CD4-positive, alpha-beta T cell (primary cell): Measurements from ENCODE around the gene PHETA1. TPM values are rescaled to one million over a fixed set of nuclear protein-coding genes. Genes with fewer than 3 reads are reported as not detected.
A peak's percentile ranks its signal among the peaks of the same experiment; 100 is the strongest.

Source experiments
- ATAC-seq: fragments of 200-7000 bp; cut with Tn5 transposase; one replicate; pipeline ENCODE4 v1.10.0; 2022; ENCODE audit warnings: mild to moderate bottlenecking; ENCODE audit not compliant: poor library complexity
- CTCF ChIA-PET: fragments of 350-600 bp; sonication (Branson Sonifier 250); formaldehyde crosslinking; loops from one replicate; lab custom pipeline; 2021; ENCODE audit warnings: antibody characterized with exemption, inconsistent platforms; lab: Charles Lee
- POLR2A ChIA-PET: fragments of 350-600 bp; sonication (Branson Sonifier 250); formaldehyde crosslinking; loops from one replicate; lab custom pipeline; 2021; ENCODE audit warnings: antibody characterized with exemption, inconsistent platforms; lab: Charles Lee
- DNase-seq, 14 experiments: peaks; one replicate each; pipeline ENCODE4 v3.0.0-alpha.2; 2013 to 2020; ENCODE audit warnings: mixed read lengths in 2 of 14
- H3K27ac ChIP-seq, 2 donors: one replicate each; pipeline versions ENCODE4 v1.5.1 to v1.7.0; 2013; ENCODE audit warnings: low read length in 2 of 2, low read depth in 1 of 2, mild to moderate bottlenecking in 1 of 2
- H3K27me3 ChIP-seq, 2 experiments: 1 replicate in 1 of 2; 2 replicates in 1 of 2; pipeline versions ENCODE4 v1.6.1 to v1.7.0; 2013; ENCODE audit warnings: low read length in 2 of 2, control low read depth in 1 of 2, mild to moderate bottlenecking in 1 of 2, moderate library complexity in 1 of 2; ENCODE audit not compliant: insufficient read depth in 2 of 2, control insufficient read depth in 1 of 2
- H3K36me3 ChIP-seq: one replicate; pipeline ENCODE4 v1.6.1; 2013; ENCODE audit warnings: low read length, control low read depth; ENCODE audit not compliant: insufficient read depth
- H3K4me1 ChIP-seq: one replicate; pipeline ENCODE4 v1.6.1; 2013; ENCODE audit warnings: low read length, control low read depth; ENCODE audit not compliant: insufficient read depth
- H3K4me3 ChIP-seq: one replicate; pipeline ENCODE4 v1.5.1; 2013; ENCODE audit warnings: mild to moderate bottlenecking, low read length, moderate library complexity
- H3K9me3 ChIP-seq, 2 experiments: 1 replicate in 1 of 2; 2 replicates in 1 of 2; pipeline versions ENCODE4 v1.6.1 to v1.7.0; 2013; ENCODE audit warnings: low read length in 2 of 2, mild to moderate bottlenecking in 2 of 2, control low read depth in 1 of 2, moderate library complexity in 1 of 2; ENCODE audit not compliant: control insufficient read depth in 1 of 2, insufficient read depth in 1 of 2
- H3K27ac Mint-ChIP-seq: one replicate; pipeline ENCODE4 v1.8.0; 2020; ENCODE audit warnings: mixed read lengths
- H3K27me3 Mint-ChIP-seq: one replicate; pipeline ENCODE4 v1.8.0; 2021; ENCODE audit warnings: mixed read lengths
- H3K36me3 Mint-ChIP-seq: one replicate; pipeline ENCODE4 v1.8.0; 2021; ENCODE audit warnings: low read depth, mixed read lengths
- H3K4me1 Mint-ChIP-seq: one replicate; pipeline ENCODE4 v1.8.0; 2021; ENCODE audit warnings: low read depth, mixed read lengths
- H3K4me3 Mint-ChIP-seq: one replicate; pipeline ENCODE4 v1.8.0; 2020; ENCODE audit warnings: mild to moderate bottlenecking, mixed read lengths
- H3K9me3 Mint-ChIP-seq: one replicate; pipeline ENCODE4 v1.8.0; 2020; ENCODE audit warnings: mixed read lengths
- intact Hi-C, 2 experiments: fragments of 100-400 bp; cut with DNase I in 1 of 2; cut with micrococcal nuclease in 1 of 2; formaldehyde crosslinking; loops; one replicate each; pipeline versions ENCODE4 v1.15.1 to v1.9.0; 2023 to 2025; cut with DNase I, micrococcal nuclease
- total RNA-seq, 174 experiments: library from RNA in 2 of 174; stranded (reverse) in 2 of 174; gene quantifications; one replicate each; pipeline ENCODE4 v1.2.3 and lab custom pipeline; 2021 to 2026
- TF ChIP-seq, protein P1 (sequence below): fragments of 200-600 bp; IDR thresholded peaks from one replicate; pipeline ENCODE4 v1.8.0; 2022; ENCODE audit warnings: antibody characterized with exemption, mild to moderate bottlenecking

Gene PHETA1
- total RNA-seq, 2 experiments from 2014 or later: 1.3 to 1.7 TPM

DNA sequence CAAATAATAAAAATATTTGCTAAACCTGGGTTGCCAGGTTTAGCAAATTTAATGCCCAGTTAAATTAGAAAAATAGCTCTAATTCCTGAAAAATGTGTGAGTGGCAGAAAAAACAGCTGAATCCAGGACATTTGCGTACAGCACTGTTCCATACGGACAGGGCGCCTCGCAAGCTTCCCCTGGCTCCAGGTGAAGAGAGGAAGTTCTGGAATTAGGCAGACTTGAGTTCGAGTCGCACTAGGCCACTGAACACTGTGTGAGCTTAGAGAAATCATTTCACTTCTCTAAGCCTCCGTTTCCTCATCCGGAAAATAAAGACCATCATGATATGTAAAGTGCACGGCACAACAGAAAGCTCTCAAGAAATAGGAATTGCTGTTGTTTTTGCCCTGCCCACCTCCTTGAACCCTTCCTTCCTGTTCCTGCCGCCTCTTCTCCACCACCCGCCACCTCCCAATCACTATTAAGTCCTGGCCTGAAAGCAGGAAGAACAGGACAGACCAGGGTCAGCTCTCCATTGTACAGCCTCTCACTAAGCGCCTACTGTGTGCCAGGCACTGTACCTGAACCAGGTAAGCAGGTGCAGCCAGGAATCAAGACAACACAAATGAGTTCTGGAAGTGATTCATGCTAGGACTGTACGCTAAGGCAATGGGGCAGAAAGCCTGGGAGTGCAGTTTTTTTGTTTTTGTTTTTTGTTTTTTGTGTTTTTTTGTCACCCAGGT, 763 bp upstream of the PHETA1 start:
- H3K9me3 ChIP-seq: no peaks in the 10 kb centered on the region
- Mint-ChIP-seq H3K4me1 (peaks cover 21% of the 10 kb centered on the region), H3K27me3 (no peaks in the 10 kb centered on the region), H3K4me3 (peak overlapping the region; percentile 92), H3K36me3 (no peaks in the 10 kb centered on the region), H3K27ac (no peak overlapping the region), H3K9me3 (no peaks in the 10 kb centered on the region)
- no peaks in the 10 kb centered on the region for H3K27me3 ChIP-seq
- TF ChIP-seq, protein P1, sequence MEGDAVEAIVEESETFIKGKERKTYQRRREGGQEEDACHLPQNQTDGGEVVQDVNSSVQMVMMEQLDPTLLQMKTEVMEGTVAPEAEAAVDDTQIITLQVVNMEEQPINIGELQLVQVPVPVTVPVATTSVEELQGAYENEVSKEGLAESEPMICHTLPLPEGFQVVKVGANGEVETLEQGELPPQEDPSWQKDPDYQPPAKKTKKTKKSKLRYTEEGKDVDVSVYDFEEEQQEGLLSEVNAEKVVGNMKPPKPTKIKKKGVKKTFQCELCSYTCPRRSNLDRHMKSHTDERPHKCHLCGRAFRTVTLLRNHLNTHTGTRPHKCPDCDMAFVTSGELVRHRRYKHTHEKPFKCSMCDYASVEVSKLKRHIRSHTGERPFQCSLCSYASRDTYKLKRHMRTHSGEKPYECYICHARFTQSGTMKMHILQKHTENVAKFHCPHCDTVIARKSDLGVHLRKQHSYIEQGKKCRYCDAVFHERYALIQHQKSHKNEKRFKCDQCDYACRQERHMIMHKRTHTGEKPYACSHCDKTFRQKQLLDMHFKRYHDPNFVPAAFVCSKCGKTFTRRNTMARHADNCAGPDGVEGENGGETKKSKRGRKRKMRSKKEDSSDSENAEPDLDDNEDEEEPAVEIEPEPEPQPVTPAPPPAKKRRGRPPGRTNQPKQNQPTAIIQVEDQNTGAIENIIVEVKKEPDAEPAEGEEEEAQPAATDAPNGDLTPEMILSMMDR: no peak
- H3K4me3 ChIP-seq: peak overlapping the region; percentile 71
- H3K27ac ChIP-seq: no peak overlapping the region
- ChIA-PET POLR2A (interaction anchor here (0.9 kb wide), 1 partner anchor 68 kb away, joined by 3 read pairs; no protein-coding TSS in a partner anchor), CTCF (interaction anchor here (2.8 kb wide), 1 partner anchor 27 kb away, joined by 13 read pairs; no protein-coding TSS in a partner anchor)
- no peaks in the 10 kb centered on the region for H3K36me3 ChIP-seq
- ATAC-seq (no peak), DNase-seq (peak in 1 of 14 experiments; percentile 8)
- intact Hi-C loops: loop anchor here in 1 of 2 experiments (1.0 to 10.0 kb wide), 2 partner anchors 35 to 1985 kb away; partner anchors contain the start of gene PLBD2
- H3K4me1 ChIP-seq: peaks cover 24% of the 10 kb centered on the region

DNA sequence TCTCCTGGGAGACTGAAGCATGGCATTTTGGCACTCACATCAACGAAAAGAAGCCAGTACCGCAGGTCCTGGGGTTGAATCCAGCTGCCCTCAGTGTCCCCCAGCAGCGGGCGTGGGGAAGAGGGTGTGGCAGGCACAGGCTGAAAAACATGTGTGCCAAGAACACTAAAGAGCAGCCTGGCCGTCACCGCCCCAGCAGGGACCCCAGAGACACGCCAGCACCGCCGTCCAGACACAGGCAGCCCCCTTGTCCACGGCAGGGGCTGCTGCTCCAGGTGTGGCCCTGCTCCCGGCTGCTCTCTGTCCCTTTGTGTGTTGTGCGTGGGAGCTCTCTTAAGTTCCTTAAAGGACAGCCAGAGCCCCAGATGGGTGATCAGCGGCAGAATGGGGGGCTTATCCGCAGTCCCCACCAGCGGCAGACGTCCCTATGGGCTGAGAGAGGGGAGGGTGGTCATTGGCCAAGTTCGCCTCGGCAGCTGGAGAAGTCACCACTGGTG, 556 bp downstream of the PHETA1 start:
- intact Hi-C loops: loop anchor here in 1 of 2 experiments (10.0 kb wide), 1 partner anchor 1986 kb away; the partner anchor contains the start of gene PLBD2
- Mint-ChIP-seq H3K27me3 (no peaks in the 10 kb centered on the region), H3K27ac (no peak overlapping the region), H3K4me1 (peaks cover 21% of the 10 kb centered on the region), H3K9me3 (no peaks in the 10 kb centered on the region), H3K36me3 (no peaks in the 10 kb centered on the region), H3K4me3 (peak overlapping the region; percentile 78)
- POLR2A ChIA-PET: no interaction called here
- TF ChIP-seq, protein P1: no peak
- H3K4me1 ChIP-seq: peaks cover 24% of the 10 kb centered on the region
- peak; percentile 16 for ATAC-seq
- CTCF ChIA-PET: interaction anchor here (2.8 kb wide), 1 partner anchor 28 kb away, joined by 13 read pairs; no protein-coding TSS in a partner anchor
- no peak overlapping the region for H3K27ac ChIP-seq
- H3K4me3 ChIP-seq: peak overlapping the region; percentile 71
- H3K36me3 ChIP-seq: no peaks in the 10 kb centered on the region
- no peaks in the 10 kb centered on the region for H3K27me3 ChIP-seq
- DNase-seq: peak in 3 of 14 experiments; percentile 3 to 28 (median 3)
- H3K9me3 ChIP-seq: no peaks in the 10 kb centered on the region

DNA sequence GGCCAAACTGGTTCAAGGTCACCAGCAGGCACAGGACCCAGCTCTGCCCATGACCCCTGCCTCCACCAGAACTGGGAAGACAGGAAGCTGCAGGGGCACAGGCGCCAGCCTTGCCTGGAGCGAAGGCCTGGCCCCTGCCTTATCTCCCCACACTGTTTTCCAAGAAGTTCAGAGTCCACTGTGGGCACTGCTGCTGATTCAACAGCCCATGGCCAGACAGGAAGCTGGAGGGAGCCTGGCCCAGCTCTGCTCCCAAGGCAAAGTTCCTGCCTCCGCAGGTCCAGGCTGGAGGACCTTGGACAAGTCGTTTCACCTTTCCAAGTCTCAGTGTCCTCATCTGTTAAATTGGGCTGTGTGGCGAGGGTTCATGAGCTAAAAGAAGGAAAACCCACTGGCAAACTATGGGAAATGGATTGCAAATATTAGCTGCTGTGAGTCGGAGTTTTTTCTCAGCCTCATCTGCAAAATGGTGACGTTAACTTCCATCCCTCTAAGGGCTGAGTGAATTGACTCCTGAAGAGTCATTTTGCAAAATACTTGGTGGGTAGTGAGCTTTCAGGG, 1.2 kb downstream of the PHETA1 start:
- Histone ChIP-seq H3K4me1 (peaks cover 24% of the 10 kb centered on the region), H3K27me3 (no peaks in the 10 kb centered on the region), H3K4me3 (peak overlapping the region; percentile 71), H3K9me3 (no peaks in the 10 kb centered on the region), H3K27ac (no peak overlapping the region), H3K36me3 (no peaks in the 10 kb centered on the region)
- Mint-ChIP-seq H3K9me3 (no peaks in the 10 kb centered on the region), H3K4me1 (peaks cover 21% of the 10 kb centered on the region), H3K36me3 (no peaks in the 10 kb centered on the region), H3K27me3 (no peaks in the 10 kb centered on the region), H3K4me3 (peak overlapping the region; percentile 78), H3K27ac (peak overlapping the region; percentile 36)
- ChIA-PET POLR2A (no interaction called here), CTCF (interaction anchor here (2.8 kb wide), 1 partner anchor 29 kb away, joined by 13 read pairs; no protein-coding TSS in a partner anchor)
- intact Hi-C loops: loop anchor here in 1 of 2 experiments (10.0 kb wide), 1 partner anchor 1987 kb away; the partner anchor contains the start of gene PLBD2
- DNase-seq (no peak), ATAC-seq (no peak)
- TF ChIP-seq, protein P1: no peak
